HEK293 (cell line): ENCODE data around the gene GLRX.

Experiments
- CTCF ChIP-seq: fragments of 450-650 bp; formaldehyde crosslinking; IDR thresholded peaks from 2 replicates; pipeline ENCODE4 v1.5.1; 2016; ENCODE audit warnings: missing biosample characterization, missing genetic modification characterization
- ZFHX2 ChIP-seq: fragments of 450-650 bp; formaldehyde crosslinking; conservative IDR thresholded peaks from 2 replicates; pipeline ENCODE4 v1.5.1; 2016; ENCODE audit warnings: missing biosample characterization, missing genetic modification characterization
- ZNF24 ChIP-seq: fragments of 450-650 bp; formaldehyde crosslinking; IDR thresholded peaks from 2 replicates; pipeline ENCODE4 v1.5.1; 2016; ENCODE audit warnings: missing biosample characterization, missing genetic modification characterization
- ZNF488 ChIP-seq: fragments of 450-650 bp; formaldehyde crosslinking; IDR thresholded peaks from 2 replicates; pipeline ENCODE4 v1.5.1; 2016; ENCODE audit warnings: missing biosample characterization, missing genetic modification characterization
- ZNF792 ChIP-seq: fragments of 450-650 bp; formaldehyde crosslinking; IDR thresholded peaks from 2 replicates; pipeline ENCODE4 v1.5.1; 2016; ENCODE audit warnings: missing biosample characterization, missing genetic modification characterization
- ZSCAN18 ChIP-seq: fragments of 450-650 bp; formaldehyde crosslinking; IDR thresholded peaks from 2 replicates; pipeline ENCODE4 v1.5.1; 2016; ENCODE audit warnings: missing biosample characterization, missing genetic modification characterization

- no peak for TF ChIP-seq ZNF488 (tag by site-specific recombination)
- no peak for TF ChIP-seq ZSCAN18 (tag by site-specific recombination)
- no peak for TF ChIP-seq CTCF (tag by site-specific recombination)
- no peak for TF ChIP-seq ZFHX2 (tag by site-specific recombination)
- no peak for TF ChIP-seq ZNF792 (tag by site-specific recombination)
- no peak for TF ChIP-seq ZNF24 (tag by site-specific recombination)
Measured at GRCh38 chr5:95832664-95833063, 10.1 kb upstream of the GLRX start.
